Measurements from ENCODE around the gene CDH18.

Gene CDH18

GRCh38 chr5:19626211-19626610 is 361.8 kb downstream of the CDH18 start:
- no peak for TF ChIP-seq CREB5 (CRISPR knock-in tag; IDR thresholded peaks at IDR 0.05; ENCODE audit: low read depth)
- no peak for TF ChIP-seq TOX (CRISPR knock-in tag; IDR thresholded peaks at IDR 0.05; ENCODE audit: borderline replicate concordance)
- no peak for TF ChIP-seq ZC3H10 (CRISPR knock-in tag; IDR thresholded peaks at IDR 0.05)
- TF ChIP-seq TCF4 (CRISPR knock-in tag; IDR thresholded peaks at IDR 0.05; ENCODE audit: borderline replicate concordance), result no peak
- TF ChIP-seq ZFP30 (CRISPR knock-in tag; IDR thresholded peaks at IDR 0.05), result no peak
- no peak for TF ChIP-seq ZNF8 (CRISPR knock-in tag; IDR thresholded peaks at IDR 0.05)
- TF ChIP-seq CSRNP3 (CRISPR knock-in tag; IDR thresholded peaks at IDR 0.05), result no peak
- TF ChIP-seq PPARA (CRISPR knock-in tag; IDR thresholded peaks at IDR 0.05; ENCODE audit: borderline replicate concordance), result no peak
- no peak for ATAC-seq

GRCh38 chr5:19625562-19625961 is 362.4 kb downstream of the CDH18 start:
- no peak for TF ChIP-seq ESRRG (CRISPR knock-in tag; IDR thresholded peaks at IDR 0.05)
- no peak for TF ChIP-seq ZFP30 (CRISPR knock-in tag; IDR thresholded peaks at IDR 0.05)
- no peak for TF ChIP-seq ZC3H10 (CRISPR knock-in tag; IDR thresholded peaks at IDR 0.05)
- no peak for TF ChIP-seq RARB (CRISPR knock-in tag; IDR thresholded peaks at IDR 0.05)
- TF ChIP-seq OSR1 (CRISPR knock-in tag; IDR thresholded peaks at IDR 0.05), result no peak
- TF ChIP-seq PATZ1 (CRISPR knock-in tag; IDR thresholded peaks at IDR 0.05; ENCODE audit: borderline replicate concordance), result no peak
- no peak for TF ChIP-seq CSRNP3 (CRISPR knock-in tag; IDR thresholded peaks at IDR 0.05)
- TF ChIP-seq POU6F1 (CRISPR knock-in tag; IDR thresholded peaks at IDR 0.05; ENCODE audit: borderline replicate concordance, low read depth), result no peak
- no peak for TF ChIP-seq GLIS3 (CRISPR knock-in tag; IDR thresholded peaks at IDR 0.05)
- no peak for TF ChIP-seq ZNF70 (CRISPR knock-in tag; IDR thresholded peaks at IDR 0.05)
- ATAC-seq, result no peak

- TF ChIP-seq ZNF70 (CRISPR knock-in tag; IDR thresholded peaks at IDR 0.05) (no peak), POU6F1 (CRISPR knock-in tag; IDR thresholded peaks at IDR 0.05; ENCODE audit: borderline replicate concordance, low read depth) (no peak), CREB5 (CRISPR knock-in tag; IDR thresholded peaks at IDR 0.05; ENCODE audit: low read depth) (no peak), ZNF565 (CRISPR knock-in tag; conservative IDR thresholded peaks at IDR 0.05; ENCODE audit: low read depth) (no peak), CSDC2 (CRISPR knock-in tag; IDR thresholded peaks at IDR 0.05) (no peak), ISL1 (CRISPR knock-in tag; IDR thresholded peaks at IDR 0.05) (no peak), GLIS3 (CRISPR knock-in tag; IDR thresholded peaks at IDR 0.05) (no peak), ESRRG (CRISPR knock-in tag; IDR thresholded peaks at IDR 0.05) (no peak), ZC3H10 (CRISPR knock-in tag; IDR thresholded peaks at IDR 0.05) (no peak), ZFP3 (CRISPR knock-in tag; IDR thresholded peaks at IDR 0.05) (no peak), ARNTL (CRISPR knock-in tag; IDR thresholded peaks at IDR 0.05; ENCODE audit: borderline replicate concordance, low read depth) (no peak), TCF4 (CRISPR knock-in tag; IDR thresholded peaks at IDR 0.05; ENCODE audit: borderline replicate concordance) (no peak), SNAI2 (CRISPR knock-in tag; IDR thresholded peaks at IDR 0.05) (no peak)
- ATAC-seq, result no peak
These were observed 368.4 kb downstream of the CDH18 start for GRCh38 chr5:19619571-19619970.

All from SK-N-SH treated with all-trans-retinoic acid at 6 μM for 48 hours (cell line).